ENCODE data around the gene UCN.

The UCN gene

GRCh38 chr2:27264253-27264752 lies 43.9 kb downstream of the UCN start (continued):
- TF ChIP-seq ZNF518A (tag by site-specific recombination; conservative IDR thresholded peaks at IDR 0.05; ENCODE audit: low read depth): no peak
- no peak for TF ChIP-seq ZBTB49 (tag by site-specific recombination; IDR thresholded peaks at IDR 0.05; ENCODE audit: low read depth)
- TF ChIP-seq ZNF140 (tag by site-specific recombination; IDR thresholded peaks at IDR 0.05): no peak
- no peak for TF ChIP-seq ZBTB44 (tag by site-specific recombination; IDR thresholded peaks at IDR 0.05)
- no peak for TF ChIP-seq ZNF214 (tag by site-specific recombination; IDR thresholded peaks at IDR 0.05; ENCODE audit: borderline replicate concordance)
- TF ChIP-seq ZBTB48 (tag by site-specific recombination; IDR thresholded peaks at IDR 0.05): no peak
- TF ChIP-seq ZNF610 (tag by site-specific recombination; IDR thresholded peaks at IDR 0.05; ENCODE audit: borderline replicate concordance): no peak
- peak; percentile 84 for TF ChIP-seq ZNF600 (tag by site-specific recombination; IDR thresholded peaks at IDR 0.05)
- no peak for TF ChIP-seq ZNF362 (tag by site-specific recombination; IDR thresholded peaks at IDR 0.05)
- TF ChIP-seq SP3 (tag by site-specific recombination; IDR thresholded peaks at IDR 0.05): peak; percentile 67
- no peak for TF ChIP-seq ZBTB20 (tag by site-specific recombination; IDR thresholded peaks at IDR 0.05)
- no peak for TF ChIP-seq ZNF513 (tag by site-specific recombination; IDR thresholded peaks at IDR 0.05)
- TF ChIP-seq ZNF148 (tag by site-specific recombination; IDR thresholded peaks at IDR 0.05; ENCODE audit: borderline replicate concordance): no peak
- peak; percentile 97 for TF ChIP-seq ZFHX2 (tag by site-specific recombination; conservative IDR thresholded peaks at IDR 0.05)
- no peak for TF ChIP-seq AEBP2 (tag by site-specific recombination; IDR thresholded peaks at IDR 0.05; ENCODE audit: borderline replicate concordance)
- peak; percentile 52; the same call in 1 of the 2 replicates for TF ChIP-seq ZBTB17 (tag by site-specific recombination; IDR thresholded peaks at IDR 0.05)
- TF ChIP-seq ZNF837 (tag by site-specific recombination; IDR thresholded peaks at IDR 0.05): no peak
- no peak for TF ChIP-seq ZNF707 (tag by site-specific recombination; IDR thresholded peaks at IDR 0.05)
- TF ChIP-seq ZNF654 (tag by site-specific recombination; IDR thresholded peaks at IDR 0.05; ENCODE audit: low read depth): no peak
- TF ChIP-seq ZNF623 (tag by site-specific recombination; IDR thresholded peaks at IDR 0.05): no peak
- no peak for TF ChIP-seq SALL2 (tag by site-specific recombination; IDR thresholded peaks at IDR 0.05; ENCODE audit: borderline replicate concordance)
- no peak for TF ChIP-seq ZNF777 (tag by site-specific recombination; IDR thresholded peaks at IDR 0.05; ENCODE audit: borderline replicate concordance)
- no peak for TF ChIP-seq ZNF548 (tag by site-specific recombination; IDR thresholded peaks at IDR 0.05)
- no peak for TF ChIP-seq ZNF366 (tag by site-specific recombination; conservative IDR thresholded peaks at IDR 0.05)

Data from HEK293 (cell line).